Measurements from ENCODE around the gene TTYH1. TPM values are rescaled to one million over a fixed set of nuclear protein-coding genes. Genes with fewer than 3 reads are reported as not detected.

Gene TTYH1
- total RNA-seq, 1 donor from 2014 or later = not detected

GRCh38 chr19:54403054-54403453 lies 12.2 kb upstream of the TTYH1 start:
- no peak for DNase-seq (ENCODE audit: low read depth)
- Histone ChIP-seq H3K27me3 (ENCODE audit: control insufficient read depth, insufficient read depth, low read length) (no peaks in the 10 kb centered on the region), H3K4me3 (ENCODE audit: low read depth, low read length) (no peak overlapping the region), H3K36me3 (ENCODE audit: control insufficient read depth, insufficient read depth, low read length) (no peaks in the 10 kb centered on the region)
- no peak for TF ChIP-seq CTCF (IDR thresholded peaks at IDR 0.05; ENCODE audit: insufficient read depth, low read length, poor library complexity, severe bottlenecking)

- H3K27me3 ChIP-seq (ENCODE audit: control insufficient read depth, insufficient read depth, low read length) = no peaks in the 10 kb centered on the region
- TF ChIP-seq CTCF (IDR thresholded peaks at IDR 0.05; ENCODE audit: insufficient read depth, low read length, poor library complexity, severe bottlenecking) = no peak
- no peak for DNase-seq (ENCODE audit: low read depth)
- H3K4me3 ChIP-seq (ENCODE audit: low read depth, low read length) = no peak overlapping the region
- H3K36me3 ChIP-seq (ENCODE audit: control insufficient read depth, insufficient read depth, low read length) = no peaks in the 10 kb centered on the region
Observed at GRCh38 chr19:54405628-54406027, 9.6 kb upstream of the TTYH1 start.

GRCh38 chr19:54407780-54408179 lies 7.5 kb upstream of the TTYH1 start:
- no peak for TF ChIP-seq CTCF (IDR thresholded peaks at IDR 0.05; ENCODE audit: insufficient read depth, low read length, poor library complexity, severe bottlenecking)
- H3K36me3 ChIP-seq (ENCODE audit: control insufficient read depth, insufficient read depth, low read length) = no peaks in the 10 kb centered on the region
- H3K27me3 ChIP-seq (ENCODE audit: control insufficient read depth, insufficient read depth, low read length) = no peaks in the 10 kb centered on the region
- DNase-seq (ENCODE audit: low read depth) = no peak
- H3K4me3 ChIP-seq (ENCODE audit: low read depth, low read length) = no peak overlapping the region

- no peak for DNase-seq (ENCODE audit: low read depth)
- TF ChIP-seq CTCF (IDR thresholded peaks at IDR 0.05; ENCODE audit: insufficient read depth, low read length, poor library complexity, severe bottlenecking) = no peak
- Histone ChIP-seq H3K27me3 (ENCODE audit: control insufficient read depth, insufficient read depth, low read length) (no peaks in the 10 kb centered on the region), H3K4me3 (ENCODE audit: low read depth, low read length) (no peak overlapping the region), H3K36me3 (ENCODE audit: control insufficient read depth, insufficient read depth, low read length) (no peaks in the 10 kb centered on the region)
Observed at GRCh38 chr19:54408456-54409026, 6.7 kb upstream of the TTYH1 start.

GRCh38 chr19:54411033-54411432 lies 4.2 kb upstream of the TTYH1 start:
- peaks cover 17% of the 10 kb centered on the region for H3K27me3 ChIP-seq (ENCODE audit: control insufficient read depth, insufficient read depth, low read length)
- no peak overlapping the region for H3K4me3 ChIP-seq (ENCODE audit: low read depth, low read length)
- DNase-seq (ENCODE audit: low read depth) = no peak
- no peaks in the 10 kb centered on the region for H3K36me3 ChIP-seq (ENCODE audit: control insufficient read depth, insufficient read depth, low read length)
- no peak for TF ChIP-seq CTCF (IDR thresholded peaks at IDR 0.05; ENCODE audit: insufficient read depth, low read length, poor library complexity, severe bottlenecking)

GRCh38 chr19:54412877-54413276 lies 2.4 kb upstream of the TTYH1 start:
- peaks cover 35% of the 10 kb centered on the region for H3K27me3 ChIP-seq (ENCODE audit: control insufficient read depth, insufficient read depth, low read length)
- H3K4me3 ChIP-seq (ENCODE audit: low read depth, low read length) = no peak overlapping the region
- no peak for TF ChIP-seq CTCF (IDR thresholded peaks at IDR 0.05; ENCODE audit: insufficient read depth, low read length, poor library complexity, severe bottlenecking)
- H3K36me3 ChIP-seq (ENCODE audit: control insufficient read depth, insufficient read depth, low read length) = no peaks in the 10 kb centered on the region
- DNase-seq (ENCODE audit: low read depth) = no peak
